ENCODE data around the gene KIF6.

DNA sequence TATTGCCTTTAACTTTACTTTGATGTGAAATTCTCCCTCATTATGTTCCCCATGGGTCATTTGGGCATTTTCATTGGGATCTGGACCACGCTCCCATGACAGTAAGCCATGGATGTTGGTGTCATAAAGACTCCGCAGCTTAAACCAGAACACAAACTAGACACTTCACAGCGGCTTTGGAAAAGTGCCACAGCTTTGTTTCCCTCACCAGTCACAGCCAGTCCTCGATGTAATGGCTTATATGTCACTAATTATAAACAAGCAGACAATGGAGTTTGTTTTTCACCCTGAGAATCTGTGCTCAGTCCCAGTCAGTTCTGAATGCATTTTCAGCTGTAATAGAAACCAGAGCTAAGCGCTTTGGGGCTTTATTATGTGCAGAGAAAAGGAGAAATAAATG is 43.8 kb upstream of the KIF6 start:
- TF ChIP-seq, protein P1, sequence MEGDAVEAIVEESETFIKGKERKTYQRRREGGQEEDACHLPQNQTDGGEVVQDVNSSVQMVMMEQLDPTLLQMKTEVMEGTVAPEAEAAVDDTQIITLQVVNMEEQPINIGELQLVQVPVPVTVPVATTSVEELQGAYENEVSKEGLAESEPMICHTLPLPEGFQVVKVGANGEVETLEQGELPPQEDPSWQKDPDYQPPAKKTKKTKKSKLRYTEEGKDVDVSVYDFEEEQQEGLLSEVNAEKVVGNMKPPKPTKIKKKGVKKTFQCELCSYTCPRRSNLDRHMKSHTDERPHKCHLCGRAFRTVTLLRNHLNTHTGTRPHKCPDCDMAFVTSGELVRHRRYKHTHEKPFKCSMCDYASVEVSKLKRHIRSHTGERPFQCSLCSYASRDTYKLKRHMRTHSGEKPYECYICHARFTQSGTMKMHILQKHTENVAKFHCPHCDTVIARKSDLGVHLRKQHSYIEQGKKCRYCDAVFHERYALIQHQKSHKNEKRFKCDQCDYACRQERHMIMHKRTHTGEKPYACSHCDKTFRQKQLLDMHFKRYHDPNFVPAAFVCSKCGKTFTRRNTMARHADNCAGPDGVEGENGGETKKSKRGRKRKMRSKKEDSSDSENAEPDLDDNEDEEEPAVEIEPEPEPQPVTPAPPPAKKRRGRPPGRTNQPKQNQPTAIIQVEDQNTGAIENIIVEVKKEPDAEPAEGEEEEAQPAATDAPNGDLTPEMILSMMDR (IDR thresholded peaks at IDR 0.05; ENCODE audit: low read length) = no peak
- TF ChIP-seq EZH2 (IDR thresholded peaks at IDR 0.05; ENCODE audit: borderline replicate concordance, low read length) = no peak

Measured in OCI-LY1 (cell line).